ENCODE measurements around the gene EVA1C.
"Not testable (repeated sequence)": the region's sequence is repeated elsewhere in the genome, so short reads cannot be mapped to it uniquely, and the experiment has no call there.

Gene EVA1C

GRCh38 chr21:32499249-32500055 is 86.9 kb downstream of the EVA1C start:
- DNase-seq (ENCODE audit: low read depth) = no peak

GRCh38 chr21:32503641-32504040 is 91.1 kb downstream of the EVA1C start:
- DNase-seq (ENCODE audit: low read depth) = not testable (repeated sequence)

GRCh38 chr21:32505767-32506166 is 93.3 kb downstream of the EVA1C start:
- not testable (repeated sequence) for DNase-seq (ENCODE audit: low read depth)

GRCh38 chr21:32506411-32506965 is 94.0 kb downstream of the EVA1C start:
- not testable (repeated sequence) for DNase-seq (ENCODE audit: low read depth)

- DNase-seq (ENCODE audit: low read depth) = no peak
Measured at GRCh38 chr21:32507342-32507919, 94.9 kb downstream of the EVA1C start.

- not testable (repeated sequence) for DNase-seq (ENCODE audit: low read depth)
Measured at GRCh38 chr21:32508036-32508435, 95.5 kb downstream of the EVA1C start.

GRCh38 chr21:32508558-32508957 is 96.1 kb downstream of the EVA1C start:
- no peak for DNase-seq (ENCODE audit: low read depth)

- not testable (repeated sequence) for DNase-seq (ENCODE audit: low read depth)
Measured at GRCh38 chr21:32508975-32509374, 96.5 kb downstream of the EVA1C start.

GRCh38 chr21:32514275-32515055 is 102.0 kb downstream of the EVA1C start:
- DNase-seq (ENCODE audit: low read depth) = no peak

GRCh38 chr21:32515874-32516273 is 103.4 kb downstream of the EVA1C start:
- no peak for DNase-seq (ENCODE audit: low read depth)

- no peak for DNase-seq (ENCODE audit: low read depth)
Measured at GRCh38 chr21:32516756-32517649, 104.5 kb downstream of the EVA1C start.

- DNase-seq (ENCODE audit: low read depth) = no peak
Measured at GRCh38 chr21:32519945-32520874, 107.7 kb downstream of the EVA1C start.

- no peak for DNase-seq (ENCODE audit: low read depth)
Measured at GRCh38 chr21:32520875-32521735, 108.6 kb downstream of the EVA1C start.

- DNase-seq (ENCODE audit: low read depth) = no peak
Measured at GRCh38 chr21:32521736-32522355, 109.3 kb downstream of the EVA1C start.

GRCh38 chr21:32523463-32523862 is 111.0 kb downstream of the EVA1C start:
- no peak for DNase-seq (ENCODE audit: low read depth)

- DNase-seq (ENCODE audit: low read depth) = no peak
Measured at GRCh38 chr21:32523988-32524719, 111.6 kb downstream of the EVA1C start.

GRCh38 chr21:32525282-32525681 is 112.8 kb downstream of the EVA1C start:
- no peak for DNase-seq (ENCODE audit: low read depth)

- DNase-seq (ENCODE audit: low read depth) = no peak
Measured at GRCh38 chr21:32529679-32530078, 117.2 kb downstream of the EVA1C start.

Data from stimulated activated CD8-positive, alpha-beta memory T cell treated with anti-CD3 and anti-CD28 coated beads, Interleukin-12 subunit alpha, Interleukin-12 subunit beta, amount 100 ng/mL, for 1 hour (primary cell).